GM21717 (cell line): ENCODE data around the gene ADAMTS12.
"Not testable (repeated sequence)": the region's sequence is repeated elsewhere in the genome, so short reads cannot be mapped to it uniquely, and the experiment has no call there.

Experiments used
- ATAC-seq: cut with Tn5 transposase; IDR thresholded peaks from one replicate; pipeline ENCODE4 v1.9.1; 2021; ENCODE audit warnings: mild to moderate bottlenecking, moderate library complexity; ENCODE audit not compliant: unreplicated experiment

ADAMTS12 gene

GRCh38 chr5:33604503-33604902 is 287.3 kb downstream of the ADAMTS12 start:
- no peak for ATAC-seq

GRCh38 chr5:33601881-33602280 is 289.9 kb downstream of the ADAMTS12 start:
- ATAC-seq = no peak

- no peak for ATAC-seq
Observed at GRCh38 chr5:33595303-33595702, 296.5 kb downstream of the ADAMTS12 start.

GRCh38 chr5:33594006-33594405 is 297.8 kb downstream of the ADAMTS12 start:
- ATAC-seq = no peak

- no peak for ATAC-seq
Observed at GRCh38 chr5:33592245-33592644, 299.5 kb downstream of the ADAMTS12 start.

- no peak for ATAC-seq
Observed at GRCh38 chr5:33588654-33589372, 303.0 kb downstream of the ADAMTS12 start.

GRCh38 chr5:33583332-33583731 is 308.5 kb downstream of the ADAMTS12 start:
- ATAC-seq = no peak

GRCh38 chr5:33582417-33582816 is 309.4 kb downstream of the ADAMTS12 start:
- ATAC-seq = no peak

- ATAC-seq = no peak
Observed at GRCh38 chr5:33579789-33580188, 312.0 kb downstream of the ADAMTS12 start.

GRCh38 chr5:33579152-33579551 is 312.6 kb downstream of the ADAMTS12 start:
- ATAC-seq = no peak

GRCh38 chr5:33576726-33577590 is 314.8 kb downstream of the ADAMTS12 start:
- ATAC-seq = no peak

GRCh38 chr5:33565324-33565723 is 326.5 kb downstream of the ADAMTS12 start:
- no peak for ATAC-seq

- ATAC-seq = no peak
Observed at GRCh38 chr5:33563983-33564908, 327.5 kb downstream of the ADAMTS12 start.

GRCh38 chr5:33563530-33563929 is 328.3 kb downstream of the ADAMTS12 start:
- no peak for ATAC-seq

- no peak for ATAC-seq
Observed at GRCh38 chr5:33558489-33558888, 333.3 kb downstream of the ADAMTS12 start.

GRCh38 chr5:33557605-33558004 is 334.2 kb downstream of the ADAMTS12 start:
- ATAC-seq = no peak

- ATAC-seq = no peak
Observed at GRCh38 chr5:33556330-33557328, 335.2 kb downstream of the ADAMTS12 start.

GRCh38 chr5:33549982-33550567 is 341.7 kb downstream of the ADAMTS12 start:
- ATAC-seq = no peak

- ATAC-seq = not testable (repeated sequence)
Observed at GRCh38 chr5:33539790-33540189, 352.0 kb downstream of the ADAMTS12 start.
